GM18909 (cell line): ENCODE results near the gene L1CAM.
"Not testable (repeated sequence)": the region's sequence is repeated elsewhere in the genome, so short reads cannot be mapped to it uniquely, and the experiment has no call there.

Experiments used
- ATAC-seq: cut with Tn5 transposase; IDR thresholded peaks from one replicate; pipeline ENCODE4 v1.9.1; 2021; ENCODE audit warnings: mild to moderate bottlenecking; ENCODE audit not compliant: unreplicated experiment, poor library complexity

L1CAM gene

DNA sequence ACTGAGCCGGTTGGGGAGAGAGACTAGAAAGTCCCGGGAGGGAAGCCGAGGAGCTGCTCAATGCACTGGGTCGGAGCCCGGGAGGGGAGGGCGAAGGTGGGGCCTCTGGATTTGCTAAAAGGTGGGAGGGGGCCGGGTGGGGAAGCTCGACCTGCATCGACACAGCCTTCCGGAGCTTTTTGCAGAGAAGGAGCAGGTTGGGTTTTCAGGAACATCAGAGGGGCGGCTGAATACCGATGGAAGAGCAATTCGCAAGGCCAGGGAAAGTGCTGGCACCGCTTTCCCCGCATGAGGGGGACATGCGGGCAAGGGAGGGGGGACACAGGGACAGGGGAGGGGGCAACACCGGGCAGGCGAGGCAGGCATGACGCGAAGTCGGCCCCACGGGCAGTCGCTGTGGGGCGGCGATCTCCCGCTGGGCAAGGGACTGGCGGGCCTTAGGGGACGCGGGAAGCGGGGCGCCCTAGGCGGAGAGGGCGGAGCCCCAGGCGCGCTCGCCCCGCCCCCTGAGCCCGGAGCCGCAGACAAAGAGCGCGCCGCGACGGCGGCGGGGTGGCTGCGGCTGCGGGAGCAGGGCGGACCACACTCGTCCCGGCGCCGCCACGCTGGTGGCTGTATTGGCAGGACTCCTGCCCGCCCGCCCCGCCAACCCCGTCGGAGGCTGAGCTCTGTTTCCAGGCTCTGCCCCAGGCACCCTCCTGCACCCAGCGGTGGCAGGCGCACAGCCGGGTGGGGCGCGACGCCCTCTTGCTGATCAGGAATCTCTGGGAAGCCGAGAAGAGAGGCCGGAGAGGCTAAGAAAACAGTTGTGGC is 67.2 kb downstream of the L1CAM start:
- ATAC-seq, result no peak

DNA sequence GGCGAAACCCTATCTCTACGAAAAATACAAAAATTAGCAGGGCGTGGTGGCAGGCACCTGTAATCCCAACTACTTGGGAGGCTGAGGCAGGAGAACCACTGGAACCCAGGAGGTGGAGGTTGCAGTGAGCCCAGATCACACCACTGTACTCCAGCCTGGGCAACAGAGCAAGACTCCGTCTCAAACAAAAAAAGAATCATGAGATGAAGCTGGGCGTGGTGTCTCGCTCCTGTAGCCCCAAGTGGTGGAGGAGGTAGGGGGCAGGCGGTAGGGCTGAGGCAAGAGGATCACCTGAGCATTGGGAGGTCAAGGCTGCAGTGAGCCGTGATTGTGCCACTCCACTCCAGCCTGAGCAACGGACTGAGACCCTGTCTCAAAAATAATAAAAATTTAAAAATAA is 67.9 kb downstream of the L1CAM start:
- not testable (repeated sequence) for ATAC-seq

DNA sequence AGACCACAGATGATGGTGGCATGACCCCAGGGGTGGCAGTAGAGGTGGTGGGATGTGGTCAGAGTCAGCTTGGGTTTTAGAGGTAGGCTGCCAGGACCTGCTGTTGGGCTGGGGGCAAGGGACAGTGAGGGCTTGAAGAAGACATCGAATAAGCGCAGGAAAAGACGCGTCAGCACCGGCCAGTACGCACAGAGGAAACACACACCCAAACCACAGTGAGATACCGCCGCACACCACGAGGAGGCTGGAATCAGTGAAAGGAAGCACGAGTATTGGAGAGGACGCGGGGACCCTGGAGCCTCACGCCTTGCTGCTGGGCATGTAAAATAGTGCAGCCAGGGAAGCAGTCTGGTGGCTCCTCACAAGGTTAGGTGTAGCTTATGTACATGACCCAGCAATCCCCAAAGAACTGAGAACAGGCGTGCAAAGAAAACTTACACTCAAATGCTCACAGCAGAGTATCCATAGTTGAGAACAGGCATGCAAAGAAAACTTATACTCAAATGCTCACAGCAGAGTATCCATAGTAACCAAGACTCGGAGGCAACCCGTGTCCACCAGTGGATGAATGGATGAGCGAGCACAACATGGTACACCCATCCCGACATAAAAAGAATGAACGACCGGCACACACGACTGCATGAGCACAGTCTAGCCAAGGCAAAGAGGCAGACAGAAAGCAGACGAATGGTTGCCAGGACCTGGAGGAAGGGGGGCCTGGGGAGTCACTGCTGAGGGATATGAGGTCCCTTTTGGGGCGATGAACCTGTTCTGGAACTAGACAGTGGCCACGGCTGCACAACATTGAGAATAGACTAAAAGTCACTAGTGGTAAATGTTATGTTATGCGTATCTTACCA is 68.9 kb downstream of the L1CAM start:
- no peak for ATAC-seq

DNA sequence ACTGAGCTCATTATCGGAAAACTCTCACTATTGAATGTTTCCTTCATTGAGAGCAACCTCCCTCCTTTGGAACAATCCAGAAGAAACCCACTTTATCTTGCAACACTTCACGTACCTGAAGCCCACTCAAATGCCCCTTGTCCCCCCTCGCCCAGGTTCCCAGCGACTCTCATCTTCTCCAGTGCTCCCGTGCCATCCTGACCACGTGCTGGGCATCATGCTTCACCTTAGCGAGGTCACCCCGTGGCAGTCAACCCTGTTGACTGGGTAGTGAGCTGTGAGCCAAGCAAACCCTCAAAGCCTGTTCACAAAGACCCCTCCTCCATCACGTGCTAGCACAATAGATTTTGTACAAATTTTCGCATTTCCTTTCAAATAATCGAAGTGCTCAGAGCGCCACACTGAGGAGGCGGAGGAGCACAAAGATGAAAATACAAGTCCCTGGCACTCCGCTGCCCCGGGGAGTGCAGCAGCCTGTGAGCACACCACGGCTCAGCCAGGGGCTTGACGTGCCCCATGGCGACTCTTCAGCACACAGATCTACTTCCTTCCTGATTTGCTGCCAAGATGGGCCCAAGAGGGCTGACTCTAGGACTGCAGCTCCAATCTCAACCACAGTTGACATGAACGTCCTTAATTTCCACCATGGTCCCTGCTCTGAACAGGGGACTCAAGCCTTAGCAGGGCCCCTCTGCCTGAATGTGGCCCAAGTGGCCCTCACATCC is 71.2 kb downstream of the L1CAM start:
- ATAC-seq, result no peak

DNA sequence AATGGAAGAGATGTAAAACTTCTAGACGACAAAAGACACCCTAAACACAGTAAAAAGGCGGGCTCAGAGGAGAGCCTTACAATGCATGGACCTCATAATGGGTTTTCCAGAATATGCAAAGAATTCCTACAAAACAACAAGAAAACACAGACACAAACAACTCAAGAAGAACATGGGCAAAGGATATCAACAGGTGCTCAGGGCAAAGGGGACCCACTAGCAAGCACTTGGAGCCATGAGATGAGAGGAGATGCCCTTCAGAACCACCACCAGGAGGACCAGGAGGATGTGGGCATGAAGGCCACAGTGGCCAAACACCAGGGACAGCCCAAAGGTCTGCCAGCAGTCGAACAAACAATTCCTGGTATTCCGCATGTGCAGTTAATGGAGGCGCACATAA is 72.8 kb downstream of the L1CAM start:
- ATAC-seq, result no peak

DNA sequence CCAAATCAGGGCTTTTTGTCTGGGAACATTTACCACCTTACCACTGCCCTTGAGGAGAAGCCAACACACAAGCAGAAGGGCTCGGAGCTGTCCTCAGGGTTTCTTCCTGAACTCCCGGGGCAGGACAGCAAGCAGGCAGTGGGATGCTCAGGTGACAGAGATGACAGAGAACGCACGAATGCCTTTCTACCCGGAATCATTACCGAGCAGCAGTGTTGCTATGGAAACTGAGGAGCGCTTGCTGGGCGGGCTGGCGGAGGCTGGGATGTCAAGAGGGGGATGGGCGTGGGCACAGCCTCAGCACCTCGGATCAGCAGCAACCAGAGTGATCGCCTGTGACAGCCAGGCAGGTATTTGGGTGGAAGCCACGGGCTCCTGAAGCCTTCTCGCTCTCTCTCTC is 73.8 kb downstream of the L1CAM start:
- ATAC-seq, result no peak
